Endodermal cell (in vitro differentiated cells): ENCODE measurements around the gene TSPAN16. TPM values are rescaled to one million over a fixed set of nuclear protein-coding genes. Genes with fewer than 3 reads are reported as not detected.

Experiments
- DNase-seq: peaks from one replicate; pipeline ENCODE4 v3.0.0-alpha.2; 2017
- H3K27ac ChIP-seq: 2 replicates; pipeline ENCODE4 v1.5.1; 2013; ENCODE audit warnings: mild to moderate bottlenecking, low read depth, low read length, moderate library complexity
- H3K27me3 ChIP-seq: 2 replicates; pipeline ENCODE4 v1.6.1; 2013; ENCODE audit warnings: mild to moderate bottlenecking, low read length, moderate library complexity; ENCODE audit not compliant: insufficient read depth, control insufficient read depth, poor library complexity, severe bottlenecking
- H3K36me3 ChIP-seq: 2 replicates; pipeline ENCODE4 v1.7.0; 2013; ENCODE audit warnings: mild to moderate bottlenecking, low read length, moderate library complexity; ENCODE audit not compliant: control insufficient read depth, insufficient read depth
- H3K4me1 ChIP-seq: one replicate; pipeline ENCODE4 v1.7.0; 2013; ENCODE audit warnings: low read length; ENCODE audit not compliant: control insufficient read depth, insufficient read depth
- H3K4me3 ChIP-seq: 2 replicates; pipeline ENCODE4 v1.5.1; 2013; ENCODE audit warnings: mild to moderate bottlenecking, low read length, moderate library complexity
- H3K9ac ChIP-seq: 2 replicates; pipeline ENCODE4 v1.6.1; 2013; ENCODE audit warnings: mild to moderate bottlenecking, low read length, moderate library complexity; ENCODE audit not compliant: poor library complexity, severe bottlenecking; ENCODE audit errors: extremely low read depth
- H3K9me3 ChIP-seq: 2 replicates; pipeline ENCODE4 v1.6.1; 2013; ENCODE audit warnings: mild to moderate bottlenecking, low read length, moderate library complexity; ENCODE audit not compliant: control insufficient read depth
- H3K27ac Mint-ChIP-seq: 2 replicates; pipeline ENCODE4 v1.8.0; 2020; ENCODE audit warnings: mixed read lengths
- H3K27me3 Mint-ChIP-seq: 2 replicates; pipeline ENCODE4 v1.8.0; 2021; ENCODE audit warnings: mild to moderate bottlenecking, mixed read lengths; ENCODE audit not compliant: insufficient read depth
- H3K36me3 Mint-ChIP-seq: 2 replicates; pipeline ENCODE4 v1.8.0; 2020; ENCODE audit warnings: low read depth, mixed read lengths
- H3K4me1 Mint-ChIP-seq: 2 replicates; pipeline ENCODE4 v1.8.0; 2020; ENCODE audit warnings: mixed read lengths
- H3K4me3 Mint-ChIP-seq: 2 replicates; pipeline ENCODE4 v1.8.0; 2020; ENCODE audit warnings: mild to moderate bottlenecking, moderate library complexity, mixed read lengths
- H3K9me3 Mint-ChIP-seq: 2 replicates; pipeline ENCODE4 v1.8.0; 2020; ENCODE audit warnings: mild to moderate bottlenecking, mixed read lengths
- CTCF ChIP-seq: fragments of 200-600 bp; sonication (generic); conservative IDR thresholded peaks from 2 replicates; pipeline ENCODE4 v1.5.0; 2021; ENCODE audit warnings: antibody characterized with exemption, mild to moderate bottlenecking
- WGBS, 2 experiments: methylation state at CpG; one replicate each; pipeline versions ENCODE4 v1.1.5 to v1.1.7; 2013; ENCODE audit warnings: missing lambda C conversion rate in 2 of 2, mixed read lengths in 1 of 2; ENCODE audit not compliant: insufficient coverage in 1 of 2, insufficient read length in 1 of 2; 5-methylcytosine and 5-hydroxymethylcytosine counted together
- long read RNA-seq, 4 experiments: library from polyadenylated mRNA in 2 of 4; library from RNA in 1 of 4; library from capped mRNA in 1 of 4; stranded (forward) in 3 of 4; unstranded in 1 of 4; transcript quantifications; one replicate each; pipeline ENCODE4 v2.0.0, GENCODE V29; 2020 to 2021; ENCODE audit warnings: inconsistent platforms in 1 of 4
- polyA plus RNA-seq, 2 experiments: library from polyadenylated mRNA; stranded (reverse); fragments of 50-300 nt; gene quantifications; one replicate each; pipeline ENCODE4 v1.2.3, GENCODE V29; 2013
- total RNA-seq, 2 donors: library from RNA; stranded (reverse); fragmentation: NEBNext Ultra II Directional in 1 of 2; extraction: Animal tissue kit (Norgen Biotek cat#: 25700) in 1 of 2; gene quantifications; 2 replicates in 1 of 2; 3 replicates in 1 of 2; pipeline ENCODE4 v1.2.1, GENCODE V29; 2021

The TSPAN16 gene
- not detected for total RNA-seq
- polyA plus RNA-seq (2013, experiment 1 of 2) = not detected
- polyA plus RNA-seq (2013, experiment 2 of 2) = not detected
- long read RNA-seq, experiment 1 = 0 reads
- long read RNA-seq, experiment 2 = 0 reads
- long read RNA-seq, experiment 3, partial matches to known transcripts = 0 of 4 reads
- long read RNA-seq, experiment 3, other reads (novel, unspliced or antisense) = 4 of 4 reads
- long read RNA-seq, experiment 4 = 0 reads

- Histone ChIP-seq H3K4me3 (no peak within 1 kb of the TSS), H3K27me3 (no peaks in the 10 kb centered on the region), H3K9ac (no peak within 1 kb of the TSS), H3K4me1 (peaks cover 6% of the 10 kb centered on the region), H3K36me3 (no peaks in the 10 kb centered on the region), H3K27ac (no peak within 1 kb of the TSS), H3K9me3 (no peaks in the 10 kb centered on the region)
- Mint-ChIP-seq H3K4me1 (peaks cover 6% of the 10 kb centered on the region), H3K4me3 (no peak within 1 kb of the TSS), H3K36me3 (no peaks in the 10 kb centered on the region), H3K27ac (no peak within 1 kb of the TSS), H3K27me3 (peaks cover 3% of the 10 kb centered on the region), H3K9me3 (peaks cover 4% of the 10 kb centered on the region)
- peak; percentile 62 for DNase-seq
- 91 to 95% methylated on average over 3 to 8 of the region's 8 CpGs for WGBS, 2 experiments
- peak; percentile 53 for TF ChIP-seq CTCF
Observed at GRCh38 chr19:11295665-11296245, at the start of gene TSPAN16. TSS of gene TSPAN16 (plus strand) at chr19:11296160. CDS start at chr19:11296298, 138 bp downstream.

GRCh38 chr19:11246941-11247340, 49.0 kb upstream of the TSPAN16 start:
- no peaks in the 10 kb centered on the region for H3K27me3 Mint-ChIP-seq
- H3K27me3 ChIP-seq = no peaks in the 10 kb centered on the region
- no peaks in the 10 kb centered on the region for H3K4me1 ChIP-seq
- no peaks in the 10 kb centered on the region for H3K9me3 Mint-ChIP-seq
- no peak for TF ChIP-seq CTCF
- H3K4me1 Mint-ChIP-seq = no peaks in the 10 kb centered on the region
- no peak overlapping the region for H3K27ac ChIP-seq
- no peaks in the 10 kb centered on the region for H3K9me3 ChIP-seq
- H3K36me3 ChIP-seq = peaks cover 50% of the 10 kb centered on the region
- DNase-seq = no peak
- H3K4me3 Mint-ChIP-seq = no peak overlapping the region
- H3K4me3 ChIP-seq = no peak overlapping the region
- H3K9ac ChIP-seq = no peak overlapping the region
- no peak overlapping the region for H3K27ac Mint-ChIP-seq
- 93 to 96% methylated on average over 11 of the region's 11 CpGs for WGBS, 2 experiments
- peaks cover 48% of the 10 kb centered on the region for H3K36me3 Mint-ChIP-seq

GRCh38 chr19:11247391-11247790, 48.6 kb upstream of the TSPAN16 start:
- Histone ChIP-seq H3K4me1 (no peaks in the 10 kb centered on the region), H3K9ac (no peak overlapping the region), H3K9me3 (no peaks in the 10 kb centered on the region), H3K27me3 (no peaks in the 10 kb centered on the region), H3K4me3 (no peak overlapping the region), H3K36me3 (peaks cover 52% of the 10 kb centered on the region), H3K27ac (no peak overlapping the region)
- no peaks in the 10 kb centered on the region for H3K27me3 Mint-ChIP-seq
- no peak for TF ChIP-seq CTCF
- no peaks in the 10 kb centered on the region for H3K4me1 Mint-ChIP-seq
- peaks cover 50% of the 10 kb centered on the region for H3K36me3 Mint-ChIP-seq
- H3K27ac Mint-ChIP-seq = no peak overlapping the region
- H3K9me3 Mint-ChIP-seq = no peaks in the 10 kb centered on the region
- H3K4me3 Mint-ChIP-seq = no peak overlapping the region
- no peak for DNase-seq
- WGBS, 2 experiments = 87 to 91% methylated on average over 4 to 10 of the region's 10 CpGs
